ENCODE measurements around the gene SLC30A2. TPM values are rescaled to one million over a fixed set of nuclear protein-coding genes. Genes with fewer than 3 reads are reported as not detected.

Gene SLC30A2
- total RNA-seq, 1 donor from 2014 or later: not detected

- DNase-seq (ENCODE audit: low read depth) (no peak), FAIRE-seq (no peak)
- TF ChIP-seq, protein P1, sequence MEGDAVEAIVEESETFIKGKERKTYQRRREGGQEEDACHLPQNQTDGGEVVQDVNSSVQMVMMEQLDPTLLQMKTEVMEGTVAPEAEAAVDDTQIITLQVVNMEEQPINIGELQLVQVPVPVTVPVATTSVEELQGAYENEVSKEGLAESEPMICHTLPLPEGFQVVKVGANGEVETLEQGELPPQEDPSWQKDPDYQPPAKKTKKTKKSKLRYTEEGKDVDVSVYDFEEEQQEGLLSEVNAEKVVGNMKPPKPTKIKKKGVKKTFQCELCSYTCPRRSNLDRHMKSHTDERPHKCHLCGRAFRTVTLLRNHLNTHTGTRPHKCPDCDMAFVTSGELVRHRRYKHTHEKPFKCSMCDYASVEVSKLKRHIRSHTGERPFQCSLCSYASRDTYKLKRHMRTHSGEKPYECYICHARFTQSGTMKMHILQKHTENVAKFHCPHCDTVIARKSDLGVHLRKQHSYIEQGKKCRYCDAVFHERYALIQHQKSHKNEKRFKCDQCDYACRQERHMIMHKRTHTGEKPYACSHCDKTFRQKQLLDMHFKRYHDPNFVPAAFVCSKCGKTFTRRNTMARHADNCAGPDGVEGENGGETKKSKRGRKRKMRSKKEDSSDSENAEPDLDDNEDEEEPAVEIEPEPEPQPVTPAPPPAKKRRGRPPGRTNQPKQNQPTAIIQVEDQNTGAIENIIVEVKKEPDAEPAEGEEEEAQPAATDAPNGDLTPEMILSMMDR (IDR thresholded peaks at IDR 0.05; ENCODE audit: insufficient read depth, low read length, severe bottlenecking): no peak
- Histone ChIP-seq H3K4me3 (ENCODE audit: low read depth, low read length) (no peak overlapping the region), H3K36me3 (ENCODE audit: control insufficient read depth, insufficient read depth, low read length) (no peaks in the 10 kb centered on the region), H3K27me3 (ENCODE audit: control insufficient read depth, insufficient read depth, low read length) (peaks cover 5% of the 10 kb centered on the region)
Measured at GRCh38 chr1:26025517-26025916, 20.4 kb downstream of the SLC30A2 start.

- no peaks in the 10 kb centered on the region for H3K36me3 ChIP-seq (ENCODE audit: control insufficient read depth, insufficient read depth, low read length)
- no peak overlapping the region for H3K4me3 ChIP-seq (ENCODE audit: low read depth, low read length)
- FAIRE-seq (no peak), DNase-seq (ENCODE audit: low read depth) (no peak)
- TF ChIP-seq, protein P1 (IDR thresholded peaks at IDR 0.05; ENCODE audit: insufficient read depth, low read length, severe bottlenecking): no peak
- peaks cover 5% of the 10 kb centered on the region for H3K27me3 ChIP-seq (ENCODE audit: control insufficient read depth, insufficient read depth, low read length)
Measured at GRCh38 chr1:26025060-26025459, 20.9 kb downstream of the SLC30A2 start.

GRCh38 chr1:26023826-26024225 is 22.1 kb downstream of the SLC30A2 start:
- Histone ChIP-seq H3K27me3 (ENCODE audit: control insufficient read depth, insufficient read depth, low read length) (peaks cover 3% of the 10 kb centered on the region), H3K36me3 (ENCODE audit: control insufficient read depth, insufficient read depth, low read length) (no peaks in the 10 kb centered on the region), H3K4me3 (ENCODE audit: low read depth, low read length) (no peak overlapping the region)
- TF ChIP-seq, protein P1 (IDR thresholded peaks at IDR 0.05; ENCODE audit: insufficient read depth, low read length, severe bottlenecking): no peak
- no peak for DNase-seq (ENCODE audit: low read depth)
- no peak for FAIRE-seq

GRCh38 chr1:26023009-26023408 is 22.9 kb downstream of the SLC30A2 start:
- DNase-seq (ENCODE audit: low read depth): no peak
- Histone ChIP-seq H3K36me3 (ENCODE audit: control insufficient read depth, insufficient read depth, low read length) (no peaks in the 10 kb centered on the region), H3K4me3 (ENCODE audit: low read depth, low read length) (no peak overlapping the region), H3K27me3 (ENCODE audit: control insufficient read depth, insufficient read depth, low read length) (peaks cover 3% of the 10 kb centered on the region)
- TF ChIP-seq, protein P1 (IDR thresholded peaks at IDR 0.05; ENCODE audit: insufficient read depth, low read length, severe bottlenecking): no peak
- FAIRE-seq: no peak

GRCh38 chr1:26022404-26022779 is 23.5 kb downstream of the SLC30A2 start:
- TF ChIP-seq, protein P1 (IDR thresholded peaks at IDR 0.05; ENCODE audit: insufficient read depth, low read length, severe bottlenecking): no peak
- Histone ChIP-seq H3K36me3 (ENCODE audit: control insufficient read depth, insufficient read depth, low read length) (no peaks in the 10 kb centered on the region), H3K4me3 (ENCODE audit: low read depth, low read length) (no peak overlapping the region), H3K27me3 (ENCODE audit: control insufficient read depth, insufficient read depth, low read length) (peaks cover 3% of the 10 kb centered on the region)
- DNase-seq (ENCODE audit: low read depth) (no peak), FAIRE-seq (no peak)

- Histone ChIP-seq H3K27me3 (ENCODE audit: control insufficient read depth, insufficient read depth, low read length) (peaks cover 3% of the 10 kb centered on the region), H3K4me3 (ENCODE audit: low read depth, low read length) (no peak within 1 kb of the TSS), H3K36me3 (ENCODE audit: control insufficient read depth, insufficient read depth, low read length) (no peaks in the 10 kb centered on the region)
- DNase-seq (ENCODE audit: low read depth) (no peak), FAIRE-seq (no peak)
- TF ChIP-seq, protein P1 (IDR thresholded peaks at IDR 0.05; ENCODE audit: insufficient read depth, low read length, severe bottlenecking): no peak
Measured at GRCh38 chr1:26021647-26022403, 24.1 kb downstream of the SLC30A2 start, which contains the start of gene EXTL1. TSS of gene EXTL1 (plus strand) at chr1:26021775. CDS start at chr1:26022647, 872 bp downstream.

Measured in bronchial epithelial cell (primary cell).